MCF 10A (cell line): Measurements from ENCODE around the gene RASA4B. TPM values are rescaled to one million over a fixed set of nuclear protein-coding genes. Genes with fewer than 3 reads are reported as not detected.

Experiments used
- BruUV-seq: library from RNA; stranded (reverse); fragments of 400-500 nt; replicated peaks from 2 replicates; lab custom pipeline; 2021; lab: Mats Ljungman, UMichigan
- CTCF ChIA-PET: fragments of 300-600 bp; sonication (Branson Sonifier 250); formaldehyde crosslinking; extraction: SDS; loops from one replicate; lab custom pipeline; 2021; ENCODE audit warnings: antibody characterized with exemption, inconsistent platforms; lab: Yijun Ruan, JAX
- POLR2A ChIA-PET: fragments of 300-600, 350-650 bp; sonication (Branson Sonifier 250); formaldehyde crosslinking; extraction: SDS; loops from one replicate; lab custom pipeline; 2020; ENCODE audit warnings: antibody characterized with exemption, inconsistent platforms; lab: Yijun Ruan, JAX
- DNase-seq: peaks from one replicate; pipeline ENCODE4 v3.0.0-alpha.2; 2018; ENCODE audit not compliant: unreplicated experiment
- H3K27ac Mint-ChIP-seq: one replicate; pipeline ENCODE4 v1.8.0; 2022; ENCODE audit warnings: mild to moderate bottlenecking, low read depth, mixed read lengths; ENCODE audit not compliant: unreplicated experiment
- H3K27me3 Mint-ChIP-seq: one replicate; pipeline ENCODE4 v1.8.0; 2022; ENCODE audit warnings: mixed read lengths; ENCODE audit not compliant: insufficient read depth, unreplicated experiment
- H3K36me3 Mint-ChIP-seq: one replicate; pipeline ENCODE4 v1.8.0; 2022; ENCODE audit warnings: mild to moderate bottlenecking, moderate library complexity, mixed read lengths; ENCODE audit not compliant: insufficient read depth, unreplicated experiment
- H3K4me1 Mint-ChIP-seq: one replicate; pipeline ENCODE4 v1.8.0; 2022; ENCODE audit warnings: mixed read lengths; ENCODE audit not compliant: insufficient read depth, unreplicated experiment
- H3K4me3 Mint-ChIP-seq: one replicate; pipeline ENCODE4 v1.8.0; 2022; ENCODE audit warnings: mild to moderate bottlenecking, moderate library complexity, mixed read lengths; ENCODE audit not compliant: unreplicated experiment
- H3K9me3 Mint-ChIP-seq: one replicate; pipeline ENCODE4 v1.8.0; 2022; ENCODE audit warnings: mixed read lengths; ENCODE audit not compliant: unreplicated experiment
- CTCF ChIP-seq: fragments of 200-600 bp; IDR thresholded peaks from one replicate; pipeline ENCODE4 v1.8.0; 2022; ENCODE audit warnings: antibody characterized with exemption, mild to moderate bottlenecking; ENCODE audit not compliant: unreplicated experiment
- intact Hi-C: fragments of 100-400 bp; cut with micrococcal nuclease; formaldehyde crosslinking; loops from 2 replicates; pipeline ENCODE4 v1.14.1; 2022
- microRNA-seq: library from miRNA; unstranded; fragments of <30 nt; microRNA quantifications from one replicate; pipeline ENCODE4 v1.2.0, GENCODE V29; 2022
- total RNA-seq: library from RNA; stranded (reverse); gene quantifications from 2 replicates; pipeline ENCODE4 v1.2.3, GENCODE V29; 2022

The RASA4B gene
- total RNA-seq, 1 experiment from 2014 or later = 0.70 TPM

GRCh38 chr7:102434039-102434486 is 83.5 kb downstream of the RASA4B start:
- intact Hi-C loops = no loop called here
- Mint-ChIP-seq H3K4me3 (peak overlapping the region; percentile 65), H3K27me3 (no peaks in the 10 kb centered on the region), H3K36me3 (no peaks in the 10 kb centered on the region), H3K4me1 (peaks cover 12% of the 10 kb centered on the region), H3K9me3 (no peaks in the 10 kb centered on the region), H3K27ac (peak overlapping the region; percentile 68)
- POLR2A ChIA-PET = no interaction called here
- CTCF ChIA-PET = no interaction called here
- TF ChIP-seq CTCF = no peak
- no peak for DNase-seq
- BruUV-seq = TSS peak; percentile 30

- intact Hi-C loops = no loop called here
- no peaks in the 10 kb centered on the region for H3K27me3 Mint-ChIP-seq
- H3K4me1 Mint-ChIP-seq = peaks cover 12% of the 10 kb centered on the region
- no TSS peak for BruUV-seq
- peak within 1 kb of the TSS; percentile 68 for H3K27ac Mint-ChIP-seq
- POLR2A ChIA-PET = no interaction called here
- H3K36me3 Mint-ChIP-seq = no peaks in the 10 kb centered on the region
- DNase-seq = peak; percentile 44
- peak within 1 kb of the TSS; percentile 65 for H3K4me3 Mint-ChIP-seq
- no peak for TF ChIP-seq CTCF
- no peaks in the 10 kb centered on the region for H3K9me3 Mint-ChIP-seq
- CTCF ChIA-PET = no interaction called here
Observed at GRCh38 chr7:102433219-102434038, 84.1 kb downstream of the RASA4B start, which contains the start of gene ORAI2. Gene ORAI2, plus strand, starts transcription at chr7:102433575. Its CDS starts 5,382 bp downstream, at chr7:102438957.

Small RNA genes lying within 50 kb of the gene (microRNA-seq; reads per million reads assigned to microRNA genes)
- gene MIR4467 = not detected
- gene MIR5090 = 1.3 reads per million, percentile 3 among the genes with 10 or more reads in this experiment

Other genes with a start within 250 kb of the RASA4B start
- gene SH2B2, start 230.9 kb downstream of the RASA4B start, total RNA-seq = 1.4 and 2.4 TPM in 2 replicates
- gene SPDYE6, start 161.3 kb downstream of the RASA4B start, total RNA-seq = not detected in 2 replicates
- 32.7 and 36.8 TPM in 2 replicates for gene PRKRIP1, start 121.4 kb downstream of the RASA4B start, total RNA-seq
- 9.1 and 15.4 TPM in 2 replicates for gene ORAI2, start 84.2 kb downstream of the RASA4B start, total RNA-seq
- 5.9 and 10.3 TPM in 2 replicates for gene ALKBH4, start 52.9 kb downstream of the RASA4B start, total RNA-seq
- 15.6 and 18.9 TPM in 2 replicates for gene LRWD1, start 52.8 kb downstream of the RASA4B start, total RNA-seq
- 50.0 and 51.4 TPM in 2 replicates for gene POLR2J, start 38.9 kb downstream of the RASA4B start, total RNA-seq
- 17.4 and 20.0 TPM in 2 replicates for gene UPK3BL2, start 25.9 kb upstream of the RASA4B start, total RNA-seq
- 0.22 TPM in 1 of 2 replicates, not detected in the other for gene SPDYE2, start 33.4 kb upstream of the RASA4B start, total RNA-seq
- 34.1 and 45.7 TPM in 2 replicates for gene POLR2J3, start 54.8 kb upstream of the RASA4B start, total RNA-seq
- 2.1 and 4.0 TPM in 2 replicates for gene RASA4, start 99.0 kb upstream of the RASA4B start, total RNA-seq
- gene UPK3BL1, start 125.0 kb upstream of the RASA4B start, total RNA-seq = 16.1 and 22.6 TPM in 2 replicates
- not detected in 2 replicates for gene SPDYE2B, start 132.5 kb upstream of the RASA4B start, total RNA-seq
- gene POLR2J2, start 153.9 kb upstream of the RASA4B start, total RNA-seq = 10.1 and 13.8 TPM in 2 replicates
- 8.9 and 12.0 TPM in 2 replicates for gene FAM185A, start 231.2 kb upstream of the RASA4B start, total RNA-seq